Urinary bladder (tissue), 4 donors: ENCODE measurements around the gene SVEP1. TPM values are rescaled to one million over a fixed set of nuclear protein-coding genes. Genes with fewer than 3 reads are reported as not detected.
"Not testable (repeated sequence)": the region's sequence is repeated elsewhere in the genome, so short reads cannot be mapped to it uniquely, and the experiment has no call there.

ENCODE experiments used
- DNase-seq: peaks from one replicate; pipeline ENCODE4 v3.0.0-alpha.2; 2015; ENCODE audit errors: extremely low spot score
- H3K27ac ChIP-seq: one replicate; pipeline ENCODE4 v1.5.1; 2013; ENCODE audit warnings: low read depth, mild to moderate bottlenecking, moderate library complexity
- H3K36me3 ChIP-seq: one replicate; pipeline ENCODE4 v1.6.1; 2013; ENCODE audit warnings: mild to moderate bottlenecking, moderate library complexity; ENCODE audit not compliant: insufficient read depth
- H3K4me1 ChIP-seq: one replicate; pipeline ENCODE4 v1.6.1; 2013; ENCODE audit warnings: mild to moderate bottlenecking, moderate library complexity; ENCODE audit not compliant: insufficient read depth
- H3K4me3 ChIP-seq: one replicate; pipeline ENCODE4 v1.5.1; 2013; ENCODE audit warnings: low read depth, low read length
- WGBS: extraction: QIAGEN DNeasy Blood & Tissue Kit; methylation state at CpG from one replicate; pipeline ENCODE4 v1.1.7; 2013; 5-methylcytosine and 5-hydroxymethylcytosine counted together
- polyA plus RNA-seq: library from polyadenylated mRNA; stranded (reverse); fragments of 200-250 nt; gene quantifications from one replicate; pipeline ENCODE4 v1.2.3, GENCODE V29; 2013
- total RNA-seq: library from RNA; depleted of rRNA; stranded (reverse); fragments of >200 nt; gene quantifications from one replicate; pipeline ENCODE4 v1.2.3, GENCODE V29; 2014
- donor health status: healthy with polysubstance abuse.
- donor health status: healthy.

SVEP1 gene
- total and polyA plus RNA-seq, 2 donors = 7.7 to 80.5 TPM

- H3K27ac ChIP-seq = no peak overlapping the region
- H3K36me3 ChIP-seq = no peaks in the 10 kb centered on the region
- 90% methylated on average over 1 of the region's 1 CpG for WGBS
- H3K4me3 ChIP-seq = no peak overlapping the region
- no peak for DNase-seq
- no peaks in the 10 kb centered on the region for H3K4me1 ChIP-seq
These were observed 13.4 kb downstream of the SVEP1 start for GRCh38 chr9:110566156-110566555.

DNA sequence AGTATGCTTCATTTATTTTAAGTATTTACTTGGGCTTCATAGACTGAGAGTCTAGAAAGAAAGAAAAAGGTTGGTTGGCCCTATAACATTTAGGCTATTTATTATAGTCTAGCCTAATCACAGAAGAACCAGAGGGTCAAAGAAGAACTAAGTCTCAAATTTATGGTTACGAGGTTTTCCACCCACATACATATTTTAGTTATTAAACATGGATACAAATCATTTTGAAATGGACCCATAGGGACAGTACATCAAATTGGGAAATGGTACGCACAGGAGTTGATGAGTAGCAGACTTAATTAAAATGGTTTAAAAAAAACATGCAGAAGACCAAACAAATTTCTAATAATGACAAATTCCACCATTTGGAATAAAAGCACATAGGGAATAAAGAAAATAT, 17.7 kb downstream of the SVEP1 start:
- no peak overlapping the region for H3K27ac ChIP-seq

GRCh38 chr9:110559869-110560268, 19.7 kb downstream of the SVEP1 start:
- Histone ChIP-seq H3K36me3 (no peaks in the 10 kb centered on the region), H3K4me3 (no peak overlapping the region), H3K4me1 (no peaks in the 10 kb centered on the region), H3K27ac (no peak overlapping the region)
- no peak for DNase-seq
- WGBS = 79% methylated on average over 1 of the region's 1 CpG

More for the DNA sequence above, 17.7 kb downstream of the SVEP1 start:
- H3K36me3 ChIP-seq = no peaks in the 10 kb centered on the region
- H3K4me3 ChIP-seq = no peak overlapping the region
- 86% methylated on average over 2 of the region's 2 CpGs for WGBS
- no peak for DNase-seq
- H3K4me1 ChIP-seq = no peaks in the 10 kb centered on the region

- Histone ChIP-seq H3K4me1 (peaks cover 2% of the 10 kb centered on the region), H3K36me3 (no peaks in the 10 kb centered on the region), H3K27ac (no peak overlapping the region), H3K4me3 (no peak overlapping the region)
- WGBS = 11% methylated on average over 6 of the region's 6 CpGs
- peak; percentile 49 for DNase-seq
These were observed 23.8 kb downstream of the SVEP1 start for GRCh38 chr9:110555551-110556331.

DNA sequence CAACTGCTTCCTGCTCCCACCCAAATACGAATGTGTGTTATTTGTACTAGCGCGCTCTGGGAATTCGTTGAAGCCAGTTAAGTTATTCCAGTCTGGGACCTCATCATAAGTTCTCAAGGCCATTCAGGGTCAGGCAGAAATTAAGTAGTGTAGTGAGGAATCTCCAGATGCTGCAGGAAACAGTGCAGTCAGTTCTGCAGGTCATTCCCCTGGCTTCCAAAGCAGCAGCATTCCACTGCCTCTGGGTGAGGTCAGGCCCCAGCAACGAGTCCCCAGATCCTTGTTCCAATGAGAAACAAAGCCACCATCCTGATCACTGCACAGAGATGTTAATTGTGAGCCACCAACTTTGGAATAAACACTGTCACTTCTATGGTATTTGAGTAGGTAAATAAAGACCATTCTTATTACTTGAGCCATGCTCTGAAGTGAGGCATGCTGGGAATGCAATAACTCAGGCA, 33.1 kb downstream of the SVEP1 start:
- H3K27ac ChIP-seq = no peak overlapping the region
- no peak overlapping the region for H3K4me3 ChIP-seq
- WGBS = 76% methylated on average over 5 of the region's 5 CpGs
- no peaks in the 10 kb centered on the region for H3K36me3 ChIP-seq
- DNase-seq = no peak
- H3K4me1 ChIP-seq = no peaks in the 10 kb centered on the region

- WGBS = 83% methylated on average over 2 of the region's 2 CpGs
- Histone ChIP-seq H3K4me1 (no peaks in the 10 kb centered on the region), H3K27ac (no peak overlapping the region), H3K4me3 (no peak overlapping the region), H3K36me3 (no peaks in the 10 kb centered on the region)
- no peak for DNase-seq
These were observed 33.8 kb downstream of the SVEP1 start for GRCh38 chr9:110545705-110546104.

- no peak for DNase-seq
- Histone ChIP-seq H3K27ac (no peak overlapping the region), H3K4me3 (no peak overlapping the region), H3K36me3 (no peaks in the 10 kb centered on the region), H3K4me1 (no peaks in the 10 kb centered on the region)
- 71% methylated on average over 2 of the region's 2 CpGs for WGBS
These were observed 35.9 kb downstream of the SVEP1 start for GRCh38 chr9:110543631-110544051.

GRCh38 chr9:110541950-110542349, 37.6 kb downstream of the SVEP1 start:
- H3K27ac ChIP-seq = no peak overlapping the region
- WGBS = 63% methylated on average over 2 of the region's 2 CpGs
- H3K4me1 ChIP-seq = no peaks in the 10 kb centered on the region
- H3K4me3 ChIP-seq = no peak overlapping the region
- H3K36me3 ChIP-seq = no peaks in the 10 kb centered on the region
- no peak for DNase-seq

- no peak overlapping the region for H3K27ac ChIP-seq
- H3K4me1 ChIP-seq = no peaks in the 10 kb centered on the region
- 37% methylated on average over 2 of the region's 2 CpGs for WGBS
- no peaks in the 10 kb centered on the region for H3K36me3 ChIP-seq
- H3K4me3 ChIP-seq = no peak overlapping the region
- DNase-seq = no peak
These were observed 40.9 kb downstream of the SVEP1 start for GRCh38 chr9:110538647-110539041.

DNA sequence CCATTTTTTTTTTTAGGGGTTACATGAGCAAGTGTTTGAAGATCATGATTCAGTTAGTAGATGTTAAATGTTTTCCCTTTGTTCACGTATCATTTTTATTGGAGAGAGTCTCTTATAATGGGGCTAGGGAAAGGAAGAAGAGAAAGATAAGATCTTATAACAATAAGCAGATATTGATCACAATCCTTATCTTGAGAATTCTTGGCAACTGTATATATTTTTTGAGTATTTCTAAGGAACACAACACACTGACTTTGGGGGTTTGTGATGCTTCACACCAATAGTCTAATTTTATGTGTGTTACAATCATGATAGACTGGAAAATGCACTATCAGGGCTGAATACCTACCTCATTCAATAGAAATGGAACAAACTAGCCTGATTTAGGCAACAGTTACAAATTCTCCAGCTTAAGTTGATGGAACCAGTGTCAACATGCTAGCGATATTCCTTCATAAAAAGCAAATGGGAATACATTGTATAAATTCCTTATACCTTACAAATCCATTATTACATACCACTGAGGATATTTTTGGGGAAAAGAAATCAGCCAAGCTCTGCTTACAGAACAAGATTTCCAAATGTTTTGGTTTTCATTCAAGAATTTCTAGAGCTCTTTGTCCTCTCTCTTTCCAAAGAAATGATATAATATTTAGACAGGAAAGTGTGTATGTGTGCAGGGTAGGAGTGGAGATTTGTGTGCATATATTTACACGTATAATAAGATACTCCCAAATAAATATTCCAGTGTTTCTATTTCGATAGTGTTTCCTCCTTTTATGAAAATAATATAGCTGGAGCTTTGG, 41.5 kb downstream of the SVEP1 start:
- no peak overlapping the region for H3K27ac ChIP-seq
- no peaks in the 10 kb centered on the region for H3K36me3 ChIP-seq
- DNase-seq = no peak
- H3K4me1 ChIP-seq = no peaks in the 10 kb centered on the region
- no peak overlapping the region for H3K4me3 ChIP-seq
- WGBS = 8% methylated on average over 4 of the region's 4 CpGs

GRCh38 chr9:110536822-110537221, 42.7 kb downstream of the SVEP1 start:
- Histone ChIP-seq H3K4me3 (no peak overlapping the region), H3K4me1 (no peaks in the 10 kb centered on the region), H3K36me3 (no peaks in the 10 kb centered on the region), H3K27ac (no peak overlapping the region)
- peak; percentile 51 for DNase-seq
- WGBS = 21% methylated on average over 4 of the region's 4 CpGs

- not testable (repeated sequence) for H3K4me3 ChIP-seq, H3K4me1 ChIP-seq, H3K27ac ChIP-seq, DNase-seq, H3K36me3 ChIP-seq
- WGBS = 83% methylated on average over 4 of the region's 4 CpGs
These were observed 45.4 kb downstream of the SVEP1 start for GRCh38 chr9:110534162-110534561.

DNA sequence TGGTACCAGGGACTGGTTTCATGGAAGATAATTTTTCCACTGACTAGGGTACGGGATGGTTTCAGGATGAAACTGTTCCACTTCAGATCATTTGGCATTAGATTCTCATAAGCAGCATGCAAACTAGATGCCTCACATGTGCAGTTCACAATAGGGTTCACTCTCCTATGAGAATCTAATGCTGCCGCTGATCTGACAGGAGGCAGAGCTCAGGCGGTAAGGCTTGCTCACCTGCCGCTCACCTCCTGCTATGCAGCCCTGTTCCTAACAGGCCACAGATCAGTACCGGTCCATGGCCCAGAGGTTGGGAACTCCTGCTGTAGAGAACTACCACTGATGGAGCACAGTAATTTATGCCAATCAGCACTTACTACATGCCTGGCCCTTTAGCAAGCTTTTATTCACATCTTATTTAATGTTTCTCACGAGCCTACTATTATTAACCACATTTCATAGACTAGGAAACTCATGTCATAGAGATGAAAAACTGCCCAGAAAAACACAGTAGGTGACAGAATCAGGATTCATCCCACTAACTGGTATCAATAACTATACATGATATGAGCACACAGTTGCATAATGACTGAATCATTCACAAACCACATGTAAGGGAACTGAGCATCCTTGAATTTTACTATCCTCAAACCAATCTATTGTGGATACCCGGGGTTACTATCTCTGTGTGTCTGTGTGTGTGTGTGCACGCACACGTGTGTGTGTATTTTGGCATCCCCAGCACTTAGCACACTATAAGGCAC, 46.5 kb downstream of the SVEP1 start:
- DNase-seq = no peak
- whole genome bisulfite sequencing = 73% methylated on average over 9 of the region's 9 CpGs
- Histone ChIP-seq H3K4me1 (no peaks in the 10 kb centered on the region), H3K27ac (no peak overlapping the region), H3K4me3 (no peak overlapping the region), H3K36me3 (no peaks in the 10 kb centered on the region)
